ENCODE results near the gene JAML. TPM values are rescaled to one million over a fixed set of nuclear protein-coding genes. Genes with fewer than 3 reads are reported as not detected.

JAML gene
- total RNA-seq, 1 donor from 2014 or later, result 6.8 TPM

DNA sequence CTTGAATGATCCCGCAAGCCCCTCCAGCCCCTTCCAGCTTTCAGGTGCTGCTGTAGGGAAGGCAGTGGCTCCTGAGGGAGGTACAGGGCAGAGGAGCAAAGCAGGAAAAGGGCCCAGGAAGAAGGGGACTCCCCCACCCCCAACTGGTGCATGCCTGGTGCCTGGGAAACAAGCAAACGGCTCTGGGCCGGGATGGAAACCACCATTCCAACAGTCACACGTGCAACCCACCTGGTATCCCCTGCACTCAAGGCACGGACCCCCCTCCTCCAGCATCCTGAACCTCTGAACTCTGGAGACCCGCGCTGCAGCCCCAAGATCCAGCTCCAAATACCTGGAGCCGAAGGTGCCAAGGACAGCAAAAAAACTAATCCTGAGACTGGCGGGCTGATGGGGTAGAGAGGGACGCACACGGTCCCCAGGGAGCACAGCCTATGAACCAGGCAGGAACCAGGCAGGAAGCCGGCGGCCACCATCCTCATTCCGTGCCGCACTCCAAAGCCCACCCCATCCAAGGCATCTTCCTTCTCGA lies 72.7 kb downstream of the JAML start:
- Histone ChIP-seq H3K9me3 (ENCODE audit: control insufficient read depth in 3 of 3, low read length in 3 of 3) (no peaks in the 10 kb centered on the region), H3K36me3 (ENCODE audit: control insufficient read depth in 3 of 3, insufficient read depth in 3 of 3, low read length in 3 of 3) (no peaks in the 10 kb centered on the region), H3K9ac (ENCODE audit: low read depth in 1 of 3, low read length in 3 of 3) (peak overlapping the region in 2 of 3 donors; percentile 45 to 75), H3K4me1 (ENCODE audit: control insufficient read depth in 3 of 3, insufficient read depth in 3 of 3, low read length in 3 of 3) (peaks cover 55 to 60% (median 57%) of the 10 kb centered on the region in 3 donors), H3K4me3 (ENCODE audit: low read length in 3 of 3) (peak overlapping the region; percentile 63 to 73 (median 68)), H3K27me3 (ENCODE audit: control insufficient read depth in 3 of 3, insufficient read depth in 3 of 3, low read length in 3 of 3) (peaks cover 31 to 50% (median 41%) of the 10 kb centered on the region in 3 donors), H3K27ac (ENCODE audit: low read depth, low read length) (peak overlapping the region; percentile 36)

DNA sequence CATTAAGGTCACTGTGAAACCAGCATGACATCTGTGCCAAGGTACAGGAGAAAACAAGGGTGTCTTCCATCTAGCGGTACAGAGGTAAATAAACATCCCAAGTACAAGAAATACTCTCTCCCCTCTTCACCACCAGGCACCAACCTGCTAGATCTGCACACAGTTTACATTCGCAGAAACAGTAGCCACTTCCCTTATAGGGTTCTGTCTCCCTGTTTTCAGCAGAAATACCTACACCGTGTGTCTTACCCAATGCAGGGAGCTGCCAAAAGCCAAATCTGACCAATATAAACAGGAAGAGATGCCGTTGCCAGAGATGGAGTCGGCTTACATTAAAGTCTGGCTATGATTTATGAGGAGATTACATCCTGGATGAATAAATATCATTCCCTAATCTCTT lies 73.4 kb downstream of the JAML start:
- Histone ChIP-seq H3K9ac (ENCODE audit: low read depth in 1 of 3, low read length in 3 of 3) (peak overlapping the region in 1 of 3 donors; percentile 62), H3K9me3 (ENCODE audit: control insufficient read depth in 3 of 3, low read length in 3 of 3) (no peaks in the 10 kb centered on the region), H3K27ac (ENCODE audit: low read depth, low read length) (no peak overlapping the region), H3K4me1 (ENCODE audit: control insufficient read depth in 3 of 3, insufficient read depth in 3 of 3, low read length in 3 of 3) (peaks cover 49 to 54% (median 54%) of the 10 kb centered on the region in 3 donors), H3K4me3 (ENCODE audit: low read length in 3 of 3) (peak overlapping the region; percentile 1 to 31 (median 24)), H3K36me3 (ENCODE audit: control insufficient read depth in 3 of 3, insufficient read depth in 3 of 3, low read length in 3 of 3) (no peaks in the 10 kb centered on the region), H3K27me3 (ENCODE audit: control insufficient read depth in 3 of 3, insufficient read depth in 3 of 3, low read length in 3 of 3) (peaks cover 24 to 44% (median 35%) of the 10 kb centered on the region in 3 donors)

DNA sequence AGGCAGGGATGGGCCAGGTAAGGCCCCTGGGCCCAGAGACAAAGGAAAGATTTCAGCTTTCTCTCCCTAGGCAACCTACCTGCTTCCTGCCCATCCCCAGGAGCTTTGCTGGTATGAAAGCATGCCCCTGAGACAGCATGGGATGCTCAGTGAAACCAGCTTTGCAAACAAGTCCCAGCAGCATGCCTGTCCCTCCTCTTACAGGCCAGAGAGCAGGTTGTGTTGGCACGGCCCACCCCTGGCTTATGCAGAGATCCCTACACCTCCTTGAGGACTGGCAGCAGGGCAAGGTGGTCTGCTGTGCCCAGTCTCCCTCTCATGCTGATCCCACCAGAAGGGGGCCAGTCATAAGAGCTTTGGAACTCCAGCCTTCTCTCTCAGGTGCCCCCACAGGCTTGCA lies 75.3 kb downstream of the JAML start:
- no peak overlapping the region for H3K27ac ChIP-seq (ENCODE audit: low read depth, low read length)
- H3K27me3 ChIP-seq (ENCODE audit: control insufficient read depth in 3 of 3, insufficient read depth in 3 of 3, low read length in 3 of 3), result peaks cover 15 to 30% (median 21%) of the 10 kb centered on the region in 3 donors

DNA sequence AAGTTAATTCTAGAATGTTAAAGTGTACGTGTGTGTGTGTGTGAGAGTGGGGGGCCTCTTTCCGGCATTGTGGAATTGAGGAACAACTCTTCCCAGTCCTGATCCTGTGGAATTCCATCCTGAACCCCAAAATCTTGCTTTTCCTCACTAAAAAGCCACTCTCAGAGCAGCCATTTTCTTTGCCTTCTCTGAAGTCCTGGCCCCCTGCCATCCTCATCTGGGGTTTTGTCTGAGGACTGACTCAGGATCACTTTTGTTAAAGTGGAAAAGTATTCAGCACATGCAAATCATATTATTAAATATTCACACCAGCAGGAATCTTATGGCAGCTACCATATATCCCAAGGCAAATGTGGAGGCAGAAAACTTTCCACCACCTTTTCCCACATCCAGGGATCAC lies 76.0 kb downstream of the JAML start:
- Histone ChIP-seq H3K4me1 (ENCODE audit: control insufficient read depth in 3 of 3, insufficient read depth in 3 of 3, low read length in 3 of 3) (peaks cover 36 to 47% (median 39%) of the 10 kb centered on the region in 3 donors), H3K27ac (ENCODE audit: low read depth, low read length) (no peak overlapping the region), H3K4me3 (ENCODE audit: low read length in 3 of 3) (no peak overlapping the region), H3K9ac (ENCODE audit: low read depth in 1 of 3, low read length in 3 of 3) (no peak overlapping the region), H3K36me3 (ENCODE audit: control insufficient read depth in 3 of 3, insufficient read depth in 3 of 3, low read length in 3 of 3) (no peaks in the 10 kb centered on the region), H3K9me3 (ENCODE audit: control insufficient read depth in 3 of 3, low read length in 3 of 3) (no peaks in the 10 kb centered on the region), H3K27me3 (ENCODE audit: control insufficient read depth in 3 of 3, insufficient read depth in 3 of 3, low read length in 3 of 3) (peaks cover 14 to 27% (median 21%) of the 10 kb centered on the region in 3 donors)

More for the DNA sequence above, 75.3 kb downstream of the JAML start:
- no peaks in the 10 kb centered on the region for H3K36me3 ChIP-seq (ENCODE audit: control insufficient read depth in 3 of 3, insufficient read depth in 3 of 3, low read length in 3 of 3)
- H3K4me3 ChIP-seq (ENCODE audit: low read length in 3 of 3), result no peak overlapping the region
- H3K9me3 ChIP-seq (ENCODE audit: control insufficient read depth in 3 of 3, low read length in 3 of 3), result no peaks in the 10 kb centered on the region
- H3K9ac ChIP-seq (ENCODE audit: low read depth in 1 of 3, low read length in 3 of 3), result no peak overlapping the region
- H3K4me1 ChIP-seq (ENCODE audit: control insufficient read depth in 3 of 3, insufficient read depth in 3 of 3, low read length in 3 of 3), result peaks cover 39 to 42% (median 41%) of the 10 kb centered on the region in 3 donors

DNA sequence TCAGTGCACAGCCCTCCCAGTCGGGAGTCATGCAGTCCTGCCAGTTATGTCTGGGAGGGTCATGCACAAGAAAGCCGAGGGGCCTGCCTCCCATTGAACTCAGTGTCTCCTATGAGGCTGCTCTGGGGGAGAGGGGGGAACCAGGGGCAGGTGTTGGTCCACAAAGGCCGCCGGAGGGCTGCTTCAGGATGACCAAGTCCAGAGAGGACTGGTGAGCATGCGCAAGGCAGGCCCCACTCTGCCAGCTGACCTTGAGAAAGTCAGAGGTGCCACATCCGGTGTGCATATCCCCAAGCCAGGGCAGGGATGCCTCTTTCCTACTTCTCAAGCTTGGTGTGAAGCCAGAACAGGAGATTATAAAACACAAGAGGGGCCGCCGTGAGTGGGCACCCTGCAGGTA lies 76.6 kb downstream of the JAML start:
- H3K9ac ChIP-seq (ENCODE audit: low read depth in 1 of 3, low read length in 3 of 3), result no peak overlapping the region
- H3K36me3 ChIP-seq (ENCODE audit: control insufficient read depth in 3 of 3, insufficient read depth in 3 of 3, low read length in 3 of 3), result no peaks in the 10 kb centered on the region
- peaks cover 10 to 25% (median 21%) of the 10 kb centered on the region in 3 donors for H3K27me3 ChIP-seq (ENCODE audit: control insufficient read depth in 3 of 3, insufficient read depth in 3 of 3, low read length in 3 of 3)
- H3K9me3 ChIP-seq (ENCODE audit: control insufficient read depth in 3 of 3, low read length in 3 of 3), result no peaks in the 10 kb centered on the region
- peaks cover 31 to 45% (median 35%) of the 10 kb centered on the region in 3 donors for H3K4me1 ChIP-seq (ENCODE audit: control insufficient read depth in 3 of 3, insufficient read depth in 3 of 3, low read length in 3 of 3)
- H3K4me3 ChIP-seq (ENCODE audit: low read length in 3 of 3), result no peak overlapping the region
- H3K27ac ChIP-seq (ENCODE audit: low read depth, low read length), result no peak overlapping the region

DNA sequence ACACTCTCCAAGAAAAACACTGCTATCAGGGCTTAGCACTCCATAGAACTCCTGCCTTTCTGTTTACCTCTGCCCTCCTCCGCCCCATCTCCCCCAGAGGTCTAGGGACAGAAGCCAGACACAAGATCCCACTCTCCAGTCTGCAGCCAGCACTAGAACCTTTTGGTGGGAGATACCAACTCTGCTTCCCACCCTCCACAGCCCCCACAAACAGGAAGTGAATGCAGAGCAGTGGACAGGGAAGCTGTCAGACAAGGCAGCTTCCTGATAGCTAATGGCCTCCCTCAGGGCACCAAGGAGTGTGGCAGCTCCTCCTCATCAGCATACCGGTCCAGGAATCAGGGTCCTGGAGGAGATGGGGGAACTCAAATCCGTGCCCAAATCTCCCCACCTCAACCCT lies 77.3 kb downstream of the JAML start:
- Histone ChIP-seq H3K27ac (ENCODE audit: low read depth, low read length) (peak overlapping the region; percentile 9), H3K27me3 (ENCODE audit: control insufficient read depth in 3 of 3, insufficient read depth in 3 of 3, low read length in 3 of 3) (peaks cover 5 to 26% (median 21%) of the 10 kb centered on the region in 3 donors), H3K9me3 (ENCODE audit: control insufficient read depth in 3 of 3, low read length in 3 of 3) (no peaks in the 10 kb centered on the region), H3K4me1 (ENCODE audit: control insufficient read depth in 3 of 3, insufficient read depth in 3 of 3, low read length in 3 of 3) (peaks cover 27 to 40% (median 30%) of the 10 kb centered on the region in 3 donors), H3K36me3 (ENCODE audit: control insufficient read depth in 3 of 3, insufficient read depth in 3 of 3, low read length in 3 of 3) (no peaks in the 10 kb centered on the region), H3K4me3 (ENCODE audit: low read length in 3 of 3) (no peak overlapping the region), H3K9ac (ENCODE audit: low read depth in 1 of 3, low read length in 3 of 3) (no peak overlapping the region)

DNA sequence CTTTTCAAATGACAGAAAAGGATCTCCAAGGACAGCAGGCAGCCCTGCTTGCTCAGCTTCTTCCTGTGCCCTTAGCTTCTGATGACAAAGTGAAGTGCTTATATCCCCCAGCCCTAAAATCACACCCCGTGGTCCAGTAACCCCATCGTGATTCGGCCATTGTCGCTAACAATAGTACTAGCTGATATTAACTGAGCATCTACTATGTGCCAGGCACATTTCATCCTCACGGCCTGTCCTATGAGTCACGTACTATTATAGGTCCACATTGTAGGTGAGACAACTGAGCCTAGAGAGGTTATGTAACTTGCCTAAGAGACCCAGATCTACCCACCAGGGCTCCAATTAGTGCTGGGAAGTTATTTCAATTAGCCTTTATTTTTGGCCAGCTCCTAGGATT lies 78.3 kb downstream of the JAML start:
- H3K9ac ChIP-seq (ENCODE audit: low read depth in 1 of 3, low read length in 3 of 3), result peak overlapping the region in 1 of 3 donors; percentile 50
- H3K27ac ChIP-seq (ENCODE audit: low read depth, low read length), result peak overlapping the region; percentile 64
- no peaks in the 10 kb centered on the region for H3K9me3 ChIP-seq (ENCODE audit: control insufficient read depth in 3 of 3, low read length in 3 of 3)
- H3K4me3 ChIP-seq (ENCODE audit: low read length in 3 of 3), result no peak overlapping the region
- H3K4me1 ChIP-seq (ENCODE audit: control insufficient read depth in 3 of 3, insufficient read depth in 3 of 3, low read length in 3 of 3), result peaks cover 18 to 31% (median 23%) of the 10 kb centered on the region in 3 donors
- H3K36me3 ChIP-seq (ENCODE audit: control insufficient read depth in 3 of 3, insufficient read depth in 3 of 3, low read length in 3 of 3), result no peaks in the 10 kb centered on the region
- H3K27me3 ChIP-seq (ENCODE audit: control insufficient read depth in 3 of 3, insufficient read depth in 3 of 3, low read length in 3 of 3), result peaks cover 2 to 20% (median 12%) of the 10 kb centered on the region in 3 donors

DNA sequence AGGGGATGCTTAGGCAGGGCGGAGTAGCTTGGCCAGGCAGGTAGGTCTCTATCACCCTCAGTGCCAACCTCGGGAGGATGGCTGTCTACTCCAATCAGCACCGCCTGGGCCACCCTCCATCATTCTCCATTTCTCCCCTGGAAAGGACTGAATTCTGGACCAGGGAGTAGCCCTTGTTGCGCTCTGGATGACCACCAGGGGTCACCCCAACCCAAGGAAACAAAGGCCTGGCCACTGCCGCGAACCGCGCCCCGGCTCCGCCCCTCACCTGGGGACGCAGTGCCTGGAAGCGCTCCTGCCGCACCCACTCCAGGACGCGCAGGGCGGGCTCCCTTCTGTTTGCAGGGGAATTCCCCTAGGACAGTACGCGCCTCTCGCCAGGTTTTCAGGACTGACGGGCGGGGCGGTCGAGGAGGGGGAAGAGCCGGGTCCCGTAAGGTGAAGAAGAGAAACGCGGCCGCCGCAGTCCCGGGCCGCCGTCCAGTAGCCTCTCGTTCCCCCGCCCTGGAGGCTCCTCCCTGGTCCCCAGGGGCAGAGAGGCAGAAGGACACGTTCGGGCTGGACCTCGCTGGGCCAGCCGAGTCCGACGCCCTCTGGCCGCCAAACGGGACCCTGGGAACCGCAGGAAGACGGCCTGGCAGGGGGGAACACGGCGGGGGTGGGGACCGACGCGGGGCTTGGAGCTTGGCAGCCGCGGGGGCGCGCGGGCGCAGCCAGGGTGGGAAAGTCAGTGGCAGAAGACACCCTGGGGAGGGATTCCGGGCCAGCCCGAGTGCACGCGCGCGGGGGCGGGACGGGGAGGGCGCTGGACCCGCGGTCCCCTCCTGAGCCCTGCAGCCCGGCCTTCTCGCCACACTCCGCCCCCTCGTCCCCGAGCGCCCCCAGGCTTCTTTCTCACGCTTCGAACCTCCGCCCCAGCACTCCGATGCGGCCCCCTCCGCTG lies 79.3 kb downstream of the JAML start:
- peaks cover 2 to 20% (median 5%) of the 10 kb centered on the region in 3 donors for H3K27me3 ChIP-seq (ENCODE audit: control insufficient read depth in 3 of 3, insufficient read depth in 3 of 3, low read length in 3 of 3)
- no peaks in the 10 kb centered on the region for H3K36me3 ChIP-seq (ENCODE audit: control insufficient read depth in 3 of 3, insufficient read depth in 3 of 3, low read length in 3 of 3)
- no peaks in the 10 kb centered on the region for H3K9me3 ChIP-seq (ENCODE audit: control insufficient read depth in 3 of 3, low read length in 3 of 3)
- H3K27ac ChIP-seq (ENCODE audit: low read depth, low read length), result peak overlapping the region; percentile 64
- peak overlapping the region; percentile 20 to 74 (median 56) for H3K9ac ChIP-seq (ENCODE audit: low read depth in 1 of 3, low read length in 3 of 3)
- peaks cover 11 to 24% (median 17%) of the 10 kb centered on the region in 3 donors for H3K4me1 ChIP-seq (ENCODE audit: control insufficient read depth in 3 of 3, insufficient read depth in 3 of 3, low read length in 3 of 3)
- peak overlapping the region; percentile 67 to 83 (median 82) for H3K4me3 ChIP-seq (ENCODE audit: low read length in 3 of 3)

DNA sequence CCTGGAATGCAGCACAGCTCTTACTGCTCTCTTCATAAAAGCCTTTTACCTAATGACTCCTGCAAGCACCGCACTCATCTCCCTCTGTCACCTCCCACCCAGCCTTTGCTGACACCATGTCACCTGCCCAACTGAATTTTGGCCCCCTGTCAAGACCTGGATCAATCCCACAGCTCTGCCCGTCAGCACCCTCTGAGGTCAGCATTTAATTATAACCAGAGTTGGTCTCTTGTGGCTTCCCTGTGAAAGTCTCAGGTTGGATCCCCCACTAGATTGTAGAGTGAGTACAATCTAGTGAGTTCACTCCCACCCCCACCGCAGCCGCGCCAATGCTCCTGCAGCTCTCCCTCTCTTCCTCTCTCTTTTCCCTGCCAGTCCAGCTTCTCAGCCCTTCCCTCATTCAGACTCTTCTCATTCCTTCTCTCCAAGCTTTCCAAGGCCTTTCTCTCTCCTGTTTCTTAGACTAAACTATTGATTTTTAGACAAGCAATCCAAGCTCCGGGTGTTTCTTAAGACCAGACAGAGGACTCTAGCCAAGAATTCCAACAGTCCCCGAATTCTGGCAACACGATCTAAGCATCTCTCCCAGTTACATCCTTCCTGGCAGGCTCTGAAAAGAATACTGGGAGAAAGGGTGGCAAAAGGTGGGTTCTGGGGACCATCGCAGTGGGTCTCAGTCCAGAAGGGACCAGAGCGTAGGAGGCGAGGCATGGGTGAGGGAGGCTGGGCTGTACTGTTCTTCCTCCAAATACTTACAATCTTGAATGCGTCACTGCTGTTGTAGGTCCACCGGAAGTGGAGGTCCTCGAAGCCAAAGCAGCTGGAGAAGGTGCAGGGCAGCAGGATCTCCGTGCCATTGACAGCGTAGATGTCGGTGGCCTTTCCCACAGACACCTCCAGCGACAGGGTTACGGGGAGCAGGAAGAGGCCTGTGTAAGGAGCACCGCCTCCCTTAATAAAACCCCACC lies 80.2 kb downstream of the JAML start:
- Histone ChIP-seq H3K36me3 (ENCODE audit: control insufficient read depth in 3 of 3, insufficient read depth in 3 of 3, low read length in 3 of 3) (no peaks in the 10 kb centered on the region), H3K9ac (ENCODE audit: low read depth in 1 of 3, low read length in 3 of 3) (peak overlapping the region in 1 of 3 donors; percentile 74), H3K27ac (ENCODE audit: low read depth, low read length) (no peak overlapping the region), H3K27me3 (ENCODE audit: control insufficient read depth in 3 of 3, insufficient read depth in 3 of 3, low read length in 3 of 3) (peaks cover 0 to 19% (median 8%) of the 10 kb centered on the region in 3 donors), H3K9me3 (ENCODE audit: control insufficient read depth in 3 of 3, low read length in 3 of 3) (no peaks in the 10 kb centered on the region), H3K4me3 (ENCODE audit: low read length in 3 of 3) (peak overlapping the region; percentile 67 to 83 (median 82)), H3K4me1 (ENCODE audit: control insufficient read depth in 3 of 3, insufficient read depth in 3 of 3, low read length in 3 of 3) (peaks cover 11 to 24% (median 17%) of the 10 kb centered on the region in 3 donors)
